Liver (tissue), 3 donors: ENCODE measurements around the gene EIPR1.

Experiments
- CTCF ChIP-seq: fragments of 150-350 bp; IDR thresholded peaks from 2 replicates; pipeline ENCODE4 v1.5.1; 2017; ENCODE audit warnings: improper control_type of control experiment, low read depth, low read length; ENCODE audit not compliant: missing input control
- FOXA2 ChIP-seq: IDR thresholded peaks from 2 replicates; pipeline ENCODE4 v1.6.1; 2016; ENCODE audit warnings: antibody characterized with exemption
- GABPA ChIP-seq, 2 donors: IDR thresholded peaks in 1 of 2; conservative IDR thresholded peaks in 1 of 2; 2 replicates each; pipeline ENCODE4 v1.6.1; 2016; ENCODE audit warnings: antibody characterized with exemption in 2 of 2, mild to moderate bottlenecking in 1 of 2, moderate library complexity in 1 of 2
- donor health status: healthy.
- donor health status: healthy.

- TF ChIP-seq CTCF: no peak
- no peak for TF ChIP-seq FOXA2
- no peak for TF ChIP-seq GABPA (IDR thresholded peaks at IDR 0.05 in 1 of 2, conservative IDR thresholded peaks at IDR 0.05 in 1 of 2)
Observed at GRCh38 chr2:3143602-3144001, 234.0 kb downstream of the EIPR1 start.
